Right lobe of liver (tissue), 6 donors: ENCODE measurements around the gene USP22. TPM values are rescaled to one million over a fixed set of nuclear protein-coding genes. Genes with fewer than 3 reads are reported as not detected.

Source experiments
- ATAC-seq, 4 donors: fragments of 200-7000 bp; cut with Tn5 transposase; one replicate each; pipeline ENCODE4 v1.9.1; 2020; ENCODE audit warnings: mild to moderate bottlenecking in 4 of 4, moderate library complexity in 4 of 4
- DNase-seq, 3 donors: peaks; one replicate each; pipeline ENCODE4 v3.0.0-alpha.2; 2020
- H3K27ac ChIP-seq, 3 donors: fragments of 200-600 bp; one replicate each; pipeline ENCODE4 v1.8.0; 2022
- H3K27me3 ChIP-seq, 2 donors: fragments of 200-600 bp; one replicate each; pipeline ENCODE4 v1.8.0; 2022
- H3K36me3 ChIP-seq, 4 donors: fragments of 200-600 bp; sonication (generic) in 1 of 4; one replicate each; pipeline versions ENCODE4 v1.5.1 to v1.8.0; 2017 to 2022; ENCODE audit warnings: control low read depth in 1 of 4
- H3K4me1 ChIP-seq, 4 donors: fragments of 200-600 bp; sonication (generic) in 1 of 4; one replicate each; pipeline versions ENCODE4 v1.5.1 to v1.8.0; 2017 to 2022; ENCODE audit warnings: control low read depth in 1 of 4
- H3K4me3 ChIP-seq, 3 donors: fragments of 200-600 bp; one replicate each; pipeline ENCODE4 v1.8.0; 2022
- H3K9me3 ChIP-seq, 4 donors: fragments of 200-600 bp; sonication (generic) in 1 of 4; one replicate each; pipeline versions ENCODE4 v1.5.1 to v1.8.0; 2017 to 2022; ENCODE audit warnings: control low read depth in 1 of 4
- POLR2A ChIP-seq: fragments of 450-650 bp; IDR thresholded peaks from one replicate; pipeline ENCODE4 v1.6.1; 2017; ENCODE audit warnings: antibody characterized with exemption, mild to moderate bottlenecking
- WGBS: methylation state at CpG from one replicate; pipeline ENCODE4 v1.1.6; 2018; ENCODE audit warnings: low coverage, low lambda C conversion rate; ENCODE audit not compliant: insufficient coverage; ENCODE audit errors: missing lambda C conversion rate; 5-methylcytosine and 5-hydroxymethylcytosine counted together
- intact Hi-C, 2 donors: fragments of 100-400 bp; cut with DNase I; formaldehyde crosslinking; loops; one replicate each; pipeline versions ENCODE4 v1.11.2 to v1.14.1; 2022
- total RNA-seq, 6 experiments: library from RNA; depleted of rRNA in 2 of 6; stranded (reverse); fragments of >200 nt in 2 of 6; fragmentation: NEBNext Ultra II Directional in 3 of 6; extraction: Animal tissue kit (Norgen Biotek cat#: 25700) in 3 of 6; gene quantifications; one replicate each; pipeline versions ENCODE4 v1.1.0 to v1.2.4, GENCODE V29; 2016 to 2023
- TF ChIP-seq, protein P1 (sequence below), 4 donors: fragments of 200-600 bp in 3 of 4; fragments of 450-650 bp in 1 of 4; IDR thresholded peaks; one replicate each; pipeline versions ENCODE4 v1.5.1 to v1.8.0; 2016 to 2022; ENCODE audit warnings: antibody characterized with exemption in 4 of 4, mild to moderate bottlenecking in 2 of 4
- donor health status: DM: no; HTN: yes; CAD: no.
- donor health status: DM: no; HTN: no; CAD: no.
- donor health status: DM: no; HTN: no; CAD: no.
- donor health status: DM: no; HTN: yes; CAD: no.
- donor health status: DM: no; HTN: yes; CAD: no.

USP22 gene
- total RNA-seq, 6 experiments from 2014 or later = 69.8 to 81.2 (median 77.7) TPM

- Histone ChIP-seq H3K27ac (no peak overlapping the region), H3K27me3 (no peaks in the 10 kb centered on the region), H3K9me3 (no peaks in the 10 kb centered on the region), H3K4me3 (no peak overlapping the region), H3K36me3 (peaks cover 24 to 88% (median 67%) of the 10 kb centered on the region in 4 donors), H3K4me1 (peaks cover 0 to 5% (median 0%) of the 10 kb centered on the region in 4 donors)
- TF ChIP-seq, protein P1, sequence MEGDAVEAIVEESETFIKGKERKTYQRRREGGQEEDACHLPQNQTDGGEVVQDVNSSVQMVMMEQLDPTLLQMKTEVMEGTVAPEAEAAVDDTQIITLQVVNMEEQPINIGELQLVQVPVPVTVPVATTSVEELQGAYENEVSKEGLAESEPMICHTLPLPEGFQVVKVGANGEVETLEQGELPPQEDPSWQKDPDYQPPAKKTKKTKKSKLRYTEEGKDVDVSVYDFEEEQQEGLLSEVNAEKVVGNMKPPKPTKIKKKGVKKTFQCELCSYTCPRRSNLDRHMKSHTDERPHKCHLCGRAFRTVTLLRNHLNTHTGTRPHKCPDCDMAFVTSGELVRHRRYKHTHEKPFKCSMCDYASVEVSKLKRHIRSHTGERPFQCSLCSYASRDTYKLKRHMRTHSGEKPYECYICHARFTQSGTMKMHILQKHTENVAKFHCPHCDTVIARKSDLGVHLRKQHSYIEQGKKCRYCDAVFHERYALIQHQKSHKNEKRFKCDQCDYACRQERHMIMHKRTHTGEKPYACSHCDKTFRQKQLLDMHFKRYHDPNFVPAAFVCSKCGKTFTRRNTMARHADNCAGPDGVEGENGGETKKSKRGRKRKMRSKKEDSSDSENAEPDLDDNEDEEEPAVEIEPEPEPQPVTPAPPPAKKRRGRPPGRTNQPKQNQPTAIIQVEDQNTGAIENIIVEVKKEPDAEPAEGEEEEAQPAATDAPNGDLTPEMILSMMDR (IDR thresholded peaks at IDR 0.05) = no peak
- no peak for TF ChIP-seq POLR2A
- DNase-seq = no peak
- 77% methylated on average over 3 of the region's 15 CpGs for WGBS
- ATAC-seq = no peak
- intact Hi-C loops = no loop called here
Measured at GRCh38 chr17:21017256-21017655, 25.6 kb downstream of the USP22 start.

DNA sequence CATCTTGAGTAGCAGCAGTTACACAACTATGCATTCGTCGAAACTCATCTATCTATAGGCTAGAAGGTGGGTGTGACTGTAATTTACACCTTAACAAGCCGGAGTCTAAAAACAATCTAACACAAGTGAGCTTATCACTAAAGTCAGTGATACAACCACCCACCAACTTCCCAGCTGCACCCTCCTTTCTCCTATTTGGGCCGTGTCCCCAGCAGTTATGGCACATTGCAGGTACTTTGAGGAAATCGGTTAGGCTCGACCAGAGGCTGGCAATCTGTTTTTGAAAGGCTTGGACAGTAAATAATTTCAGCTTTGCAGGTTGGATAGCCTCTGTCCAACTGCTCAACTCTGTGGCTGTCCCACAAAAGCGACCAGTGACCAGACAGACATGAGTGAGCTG is 26.0 kb downstream of the USP22 start:
- 83% methylated on average over 4 of the region's 7 CpGs for WGBS

GRCh38 chr17:21015564-21015963 is 27.2 kb downstream of the USP22 start:
- Histone ChIP-seq H3K4me1 (peaks cover 0 to 5% (median 0%) of the 10 kb centered on the region in 4 donors), H3K9me3 (no peaks in the 10 kb centered on the region), H3K27me3 (no peaks in the 10 kb centered on the region), H3K36me3 (peaks cover 15 to 98% (median 72%) of the 10 kb centered on the region in 4 donors), H3K27ac (no peak overlapping the region), H3K4me3 (no peak overlapping the region)
- intact Hi-C loops = no loop called here
- ATAC-seq (no peak), DNase-seq (no peak)
- 82% methylated on average over 3 of the region's 15 CpGs for WGBS
- TF ChIP-seq, protein P1 (IDR thresholded peaks at IDR 0.05) = no peak
- no peak for TF ChIP-seq POLR2A

More for the DNA sequence above, 26.0 kb downstream of the USP22 start:
- H3K4me1 ChIP-seq = peaks cover 0 to 5% (median 0%) of the 10 kb centered on the region in 4 donors
- H3K27me3 ChIP-seq = no peaks in the 10 kb centered on the region
- DNase-seq (no peak), ATAC-seq (no peak)
- H3K9me3 ChIP-seq = no peaks in the 10 kb centered on the region
- H3K4me3 ChIP-seq = no peak overlapping the region
- no peak overlapping the region for H3K27ac ChIP-seq
- H3K36me3 ChIP-seq = peaks cover 24 to 92% (median 69%) of the 10 kb centered on the region in 4 donors
- intact Hi-C loops = no loop called here
- no peak for TF ChIP-seq POLR2A
- TF ChIP-seq, protein P1 (IDR thresholded peaks at IDR 0.05) = no peak

DNA sequence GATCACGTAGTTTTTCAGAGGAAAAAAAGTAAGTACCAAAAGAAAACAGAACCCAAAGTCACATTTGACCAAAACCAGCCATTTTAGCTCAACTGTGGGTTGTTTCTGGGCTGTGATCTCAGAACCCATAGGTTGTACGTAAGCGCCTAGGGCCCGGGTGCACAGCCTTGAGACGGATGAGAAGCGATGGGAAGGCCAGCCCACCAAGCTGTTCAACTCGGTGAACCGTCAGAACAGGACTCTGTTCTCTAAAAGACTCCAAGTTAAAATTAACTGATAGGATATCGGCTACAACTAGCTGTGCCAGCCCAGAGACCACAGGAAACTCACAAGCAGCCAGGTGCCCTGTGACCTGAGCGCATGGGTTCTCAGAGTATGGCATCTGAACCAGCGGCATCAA is 28.3 kb downstream of the USP22 start:
- Histone ChIP-seq H3K4me1 (peaks cover 0 to 5% (median 0%) of the 10 kb centered on the region in 4 donors), H3K9me3 (no peaks in the 10 kb centered on the region), H3K36me3 (peaks cover 13 to 98% (median 72%) of the 10 kb centered on the region in 4 donors), H3K27me3 (no peaks in the 10 kb centered on the region), H3K27ac (no peak overlapping the region), H3K4me3 (no peak overlapping the region)
- TF ChIP-seq POLR2A = no peak
- TF ChIP-seq, protein P1 (IDR thresholded peaks at IDR 0.05) = no peak
- no peak for ATAC-seq
- no peak for DNase-seq
- intact Hi-C loops = no loop called here
- 93% methylated on average over 7 of the region's 11 CpGs for WGBS

DNA sequence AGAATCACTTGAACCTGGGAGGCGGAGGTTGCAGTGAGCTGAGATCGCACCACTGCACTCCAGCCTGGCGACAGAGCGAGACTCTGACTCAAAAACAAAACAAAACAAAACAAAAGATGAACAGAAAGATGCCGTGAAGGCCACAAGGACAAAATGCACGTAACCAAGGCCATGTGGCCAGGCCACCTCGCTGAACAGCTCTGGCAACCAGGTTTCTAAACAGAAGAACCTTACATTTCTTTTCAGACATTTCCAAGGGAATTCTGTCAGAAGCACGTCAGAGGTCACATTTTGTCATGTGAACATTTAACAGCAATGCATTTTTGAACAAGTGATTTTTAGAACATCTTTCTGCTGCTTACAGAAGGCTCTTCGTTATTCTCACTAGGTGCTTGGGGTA is 28.8 kb downstream of the USP22 start:
- Histone ChIP-seq H3K9me3 (no peaks in the 10 kb centered on the region), H3K36me3 (peaks cover 13 to 98% (median 74%) of the 10 kb centered on the region in 4 donors), H3K27ac (no peak overlapping the region), H3K4me3 (no peak overlapping the region), H3K27me3 (no peaks in the 10 kb centered on the region), H3K4me1 (peaks cover 0 to 1% (median 0%) of the 10 kb centered on the region in 4 donors)
- TF ChIP-seq, protein P1 (IDR thresholded peaks at IDR 0.05) = no peak
- no peak for TF ChIP-seq POLR2A
- ATAC-seq (no peak), DNase-seq (no peak)
- intact Hi-C loops = no loop called here
- 86% methylated on average over 9 of the region's 9 CpGs for WGBS
